HG02571 (cell line): ENCODE measurements around the gene SNX12.
A peak's percentile ranks its signal among the peaks of the same experiment; 100 is the strongest.
"Not testable (repeated sequence)": the region's sequence is repeated elsewhere in the genome, so short reads cannot be mapped to it uniquely, and the experiment has no call there.

ENCODE experiments used
- ATAC-seq: cut with Tn5 transposase; IDR thresholded peaks from one replicate; pipeline ENCODE4 v1.9.1; 2021; ENCODE audit warnings: mild to moderate bottlenecking, moderate library complexity; ENCODE audit not compliant: unreplicated experiment

Gene SNX12

GRCh38 chrX:71095033-71095432 is 26.9 kb upstream of the SNX12 start:
- ATAC-seq: no peak

GRCh38 chrX:71091263-71091662 is 23.1 kb upstream of the SNX12 start:
- no peak for ATAC-seq

- no peak for ATAC-seq
Observed at GRCh38 chrX:71085900-71086299, 17.8 kb upstream of the SNX12 start.

- ATAC-seq: no peak
Observed at GRCh38 chrX:71082822-71083221, 14.7 kb upstream of the SNX12 start.

- ATAC-seq: no peak
Observed at GRCh38 chrX:71082124-71082647, 14.1 kb upstream of the SNX12 start.

GRCh38 chrX:71081330-71082123 is 13.4 kb upstream of the SNX12 start:
- no peak for ATAC-seq

GRCh38 chrX:71070531-71070930 is 2.4 kb upstream of the SNX12 start:
- ATAC-seq: no peak

GRCh38 chrX:71067712-71068043 is 456 bp downstream of the SNX12 start:
- peak; percentile 1 for ATAC-seq

- no peak for ATAC-seq
Observed at GRCh38 chrX:71067089-71067488, 1.0 kb downstream of the SNX12 start.

- ATAC-seq: no peak
Observed at GRCh38 chrX:71060127-71060526, 8.0 kb downstream of the SNX12 start.

GRCh38 chrX:71057848-71058530 is 10.1 kb downstream of the SNX12 start:
- no peak for ATAC-seq

- ATAC-seq: no peak
Observed at GRCh38 chrX:71056867-71057266, 11.3 kb downstream of the SNX12 start.

GRCh38 chrX:71053217-71053621 is 14.9 kb downstream of the SNX12 start:
- no peak for ATAC-seq

- no peak for ATAC-seq
Observed at GRCh38 chrX:71052721-71053120, 15.4 kb downstream of the SNX12 start.

- not testable (repeated sequence) for ATAC-seq
Observed at GRCh38 chrX:71047891-71048290, 20.2 kb downstream of the SNX12 start.

- ATAC-seq: no peak
Observed at GRCh38 chrX:71017396-71017939, 50.7 kb downstream of the SNX12 start.
